Measurements from ENCODE around the gene CYP27B1. TPM values are rescaled to one million over a fixed set of nuclear protein-coding genes. Genes with fewer than 3 reads are reported as not detected.

The CYP27B1 gene
- total and polyA plus RNA-seq, 9 of the 15 experiments (the other 6 are each of a cell fraction or from before 2014, with no cell fraction given): 0.18 to 4.2 (median 1.8) TPM

DNA sequence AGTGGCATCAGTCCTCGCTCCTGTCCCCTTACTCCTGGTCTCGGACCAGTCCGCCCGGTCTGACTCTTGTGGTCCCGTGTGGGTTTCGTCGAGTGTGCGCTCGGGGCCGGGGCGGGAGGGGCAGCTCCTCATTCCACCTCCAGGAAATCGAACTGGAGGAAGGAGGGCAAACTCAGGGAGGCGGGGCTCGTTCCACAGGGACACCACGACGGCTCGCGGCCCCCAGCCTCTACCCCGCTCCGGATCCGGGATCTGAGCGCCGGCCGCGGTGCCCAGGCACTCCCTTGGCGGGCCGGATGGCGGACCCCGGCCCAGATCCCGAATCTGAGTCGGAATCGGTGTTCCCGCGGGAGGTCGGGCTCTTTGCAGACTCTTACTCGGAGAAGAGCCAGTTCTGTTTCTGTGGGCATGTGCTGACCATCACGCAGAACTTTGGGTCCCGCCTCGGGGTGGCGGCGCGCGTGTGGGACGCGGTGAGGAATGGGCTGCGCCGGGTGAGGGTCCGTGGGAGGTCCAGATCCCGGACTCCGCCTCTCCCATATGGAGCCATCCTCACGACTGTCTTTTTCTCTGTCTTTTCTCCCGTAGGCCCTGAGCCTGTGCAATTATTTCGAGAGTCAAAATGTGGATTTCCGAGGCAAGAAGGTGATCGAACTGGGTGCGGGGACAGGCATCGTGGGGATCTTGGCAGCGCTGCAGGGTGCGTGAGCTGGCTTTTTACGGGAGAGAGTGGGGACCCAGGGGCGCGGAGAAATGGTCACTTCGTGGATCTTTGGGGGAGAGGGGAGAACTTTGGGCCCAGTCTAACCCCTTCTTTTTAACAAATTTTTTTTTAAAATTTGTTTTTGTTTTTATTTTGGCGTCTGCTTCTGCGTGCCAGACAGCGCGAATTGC, 5.8 kb upstream of the CYP27B1 start, which contains the start of gene EEF1AKMT3 (continued):
- TF ChIP-seq, protein P1, sequence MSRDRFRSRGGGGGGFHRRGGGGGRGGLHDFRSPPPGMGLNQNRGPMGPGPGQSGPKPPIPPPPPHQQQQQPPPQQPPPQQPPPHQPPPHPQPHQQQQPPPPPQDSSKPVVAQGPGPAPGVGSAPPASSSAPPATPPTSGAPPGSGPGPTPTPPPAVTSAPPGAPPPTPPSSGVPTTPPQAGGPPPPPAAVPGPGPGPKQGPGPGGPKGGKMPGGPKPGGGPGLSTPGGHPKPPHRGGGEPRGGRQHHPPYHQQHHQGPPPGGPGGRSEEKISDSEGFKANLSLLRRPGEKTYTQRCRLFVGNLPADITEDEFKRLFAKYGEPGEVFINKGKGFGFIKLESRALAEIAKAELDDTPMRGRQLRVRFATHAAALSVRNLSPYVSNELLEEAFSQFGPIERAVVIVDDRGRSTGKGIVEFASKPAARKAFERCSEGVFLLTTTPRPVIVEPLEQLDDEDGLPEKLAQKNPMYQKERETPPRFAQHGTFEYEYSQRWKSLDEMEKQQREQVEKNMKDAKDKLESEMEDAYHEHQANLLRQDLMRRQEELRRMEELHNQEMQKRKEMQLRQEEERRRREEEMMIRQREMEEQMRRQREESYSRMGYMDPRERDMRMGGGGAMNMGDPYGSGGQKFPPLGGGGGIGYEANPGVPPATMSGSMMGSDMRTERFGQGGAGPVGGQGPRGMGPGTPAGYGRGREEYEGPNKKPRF (IDR thresholded peaks at IDR 0.05; ENCODE audit: low read depth, low read length): no peak
- no peak for TF ChIP-seq HIVEP1 (CRISPR knock-in tag; IDR thresholded peaks at IDR 0.05)
- no peak for TF ChIP-seq CCNT2 (IDR thresholded peaks at IDR 0.05; ENCODE audit: borderline replicate concordance, extremely low read depth, insufficient read length, low read depth, low read length)
- TF ChIP-seq ZNF133 (CRISPR knock-in tag; IDR thresholded peaks at IDR 0.05): no peak
- TF ChIP-seq RBBP5 (IDR thresholded peaks at IDR 0.05; ENCODE audit: borderline replicate concordance, insufficient read depth, low read length, poor library complexity, severe bottlenecking): peak; percentile 79
- no peak for TF ChIP-seq LEF1 (IDR thresholded peaks at IDR 0.05)
- TF ChIP-seq, protein P2, sequence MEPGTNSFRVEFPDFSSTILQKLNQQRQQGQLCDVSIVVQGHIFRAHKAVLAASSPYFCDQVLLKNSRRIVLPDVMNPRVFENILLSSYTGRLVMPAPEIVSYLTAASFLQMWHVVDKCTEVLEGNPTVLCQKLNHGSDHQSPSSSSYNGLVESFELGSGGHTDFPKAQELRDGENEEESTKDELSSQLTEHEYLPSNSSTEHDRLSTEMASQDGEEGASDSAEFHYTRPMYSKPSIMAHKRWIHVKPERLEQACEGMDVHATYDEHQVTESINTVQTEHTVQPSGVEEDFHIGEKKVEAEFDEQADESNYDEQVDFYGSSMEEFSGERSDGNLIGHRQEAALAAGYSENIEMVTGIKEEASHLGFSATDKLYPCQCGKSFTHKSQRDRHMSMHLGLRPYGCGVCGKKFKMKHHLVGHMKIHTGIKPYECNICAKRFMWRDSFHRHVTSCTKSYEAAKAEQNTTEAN (CRISPR knock-in tag; IDR thresholded peaks at IDR 0.05): no peak
- TF ChIP-seq ARID2 (IDR thresholded peaks at IDR 0.05): no peak
- TF ChIP-seq ZNF146 (CRISPR knock-in tag; IDR thresholded peaks at IDR 0.05; ENCODE audit: unreplicated experiment): no peak
- TF ChIP-seq, protein P3, sequence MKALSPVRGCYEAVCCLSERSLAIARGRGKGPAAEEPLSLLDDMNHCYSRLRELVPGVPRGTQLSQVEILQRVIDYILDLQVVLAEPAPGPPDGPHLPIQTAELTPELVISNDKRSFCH (CRISPR knock-in tag; IDR thresholded peaks at IDR 0.05): no peak
- TF ChIP-seq, protein P3 (tag; IDR thresholded peaks at IDR 0.05): no peak
- no peak for TF ChIP-seq NBN (IDR thresholded peaks at IDR 0.05; ENCODE audit: low read depth)
- no peak for TF ChIP-seq ARNT (IDR thresholded peaks at IDR 0.05)
- no peak for TF ChIP-seq SPI1 (IDR thresholded peaks at IDR 0.05; ENCODE audit: borderline replicate concordance, low read depth, low read length)
- TF ChIP-seq, protein P4, sequence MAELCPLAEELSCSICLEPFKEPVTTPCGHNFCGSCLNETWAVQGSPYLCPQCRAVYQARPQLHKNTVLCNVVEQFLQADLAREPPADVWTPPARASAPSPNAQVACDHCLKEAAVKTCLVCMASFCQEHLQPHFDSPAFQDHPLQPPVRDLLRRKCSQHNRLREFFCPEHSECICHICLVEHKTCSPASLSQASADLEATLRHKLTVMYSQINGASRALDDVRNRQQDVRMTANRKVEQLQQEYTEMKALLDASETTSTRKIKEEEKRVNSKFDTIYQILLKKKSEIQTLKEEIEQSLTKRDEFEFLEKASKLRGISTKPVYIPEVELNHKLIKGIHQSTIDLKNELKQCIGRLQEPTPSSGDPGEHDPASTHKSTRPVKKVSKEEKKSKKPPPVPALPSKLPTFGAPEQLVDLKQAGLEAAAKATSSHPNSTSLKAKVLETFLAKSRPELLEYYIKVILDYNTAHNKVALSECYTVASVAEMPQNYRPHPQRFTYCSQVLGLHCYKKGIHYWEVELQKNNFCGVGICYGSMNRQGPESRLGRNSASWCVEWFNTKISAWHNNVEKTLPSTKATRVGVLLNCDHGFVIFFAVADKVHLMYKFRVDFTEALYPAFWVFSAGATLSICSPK (IDR thresholded peaks at IDR 0.05; ENCODE audit: borderline replicate concordance): no peak
- TF ChIP-seq RBFOX2 (IDR thresholded peaks at IDR 0.05; ENCODE audit: low read depth, low read length): peak; percentile 83
- TF ChIP-seq ZBTB7A (IDR thresholded peaks at IDR 0.05; ENCODE audit: borderline replicate concordance, control insufficient read depth, low read depth, low read length): peak; percentile 79; the same call in 1 of the 2 replicates
- no peak for TF ChIP-seq JUND (IDR thresholded peaks at IDR 0.05; ENCODE audit: borderline replicate concordance, low read depth, low read length)
- TF ChIP-seq JUND (tag; IDR thresholded peaks at IDR 0.05; ENCODE audit: borderline replicate concordance, low read depth, low read length): no peak
- no peak for TF ChIP-seq HMGN3 (IDR thresholded peaks at IDR 0.05; ENCODE audit: borderline replicate concordance, extremely low read depth, insufficient read length, low read depth, low read length)
- TF ChIP-seq ESRRA (IDR thresholded peaks at IDR 0.05; ENCODE audit: borderline replicate concordance, low read depth): 0 out of 2 replicates have a peak, but pooled peaks have one; percentile 2
- no peak for TF ChIP-seq DMBX1 (CRISPR knock-in tag; IDR thresholded peaks at IDR 0.05; ENCODE audit: borderline replicate concordance)
